Lower lobe of right lung (tissue), 2 donors: ENCODE measurements around the gene CBX2. TPM values are rescaled to one million over a fixed set of nuclear protein-coding genes. Genes with fewer than 3 reads are reported as not detected.

Experiments used
- ATAC-seq, 2 donors: fragments of 200-7000 bp; cut with Tn5 transposase; one replicate each; pipeline ENCODE4 v1.9.1; 2020 to 2022; ENCODE audit warnings: mild to moderate bottlenecking in 2 of 2, moderate library complexity in 2 of 2
- DNase-seq: peaks from one replicate; pipeline ENCODE4 v3.0.0-alpha.2; 2020
- H3K27ac ChIP-seq: fragments of 200-600 bp; one replicate; pipeline ENCODE4 v1.8.0; 2022
- H3K27me3 ChIP-seq: fragments of 200-600 bp; one replicate; pipeline ENCODE4 v1.8.0; 2022; ENCODE audit warnings: low read depth
- H3K36me3 ChIP-seq: fragments of 200-600 bp; one replicate; pipeline ENCODE4 v1.8.0; 2022; ENCODE audit warnings: mild to moderate bottlenecking
- H3K4me1 ChIP-seq: fragments of 200-600 bp; one replicate; pipeline ENCODE4 v1.8.0; 2022
- H3K4me3 ChIP-seq: fragments of 200-600 bp; one replicate; pipeline ENCODE4 v1.8.0; 2022; ENCODE audit warnings: mild to moderate bottlenecking
- H3K9me3 ChIP-seq: fragments of 200-600 bp; one replicate; pipeline ENCODE4 v1.8.0; 2022
- CTCF ChIP-seq: fragments of 200-600 bp; IDR thresholded peaks from one replicate; pipeline ENCODE4 v1.8.0; 2022; ENCODE audit warnings: antibody characterized with exemption, mild to moderate bottlenecking
- intact Hi-C: fragments of 100-400 bp; cut with DNase I; formaldehyde crosslinking; loops from one replicate; pipeline ENCODE4 v1.11.0; 2022
- total RNA-seq: library from RNA; stranded (reverse); fragmentation: NEBNext Ultra II Directional; extraction: Animal tissue kit (Norgen Biotek cat#: 25700); gene quantifications from one replicate; pipeline ENCODE4 v1.2.1, GENCODE V29; 2021
- donor health status: DM: no; HTN: yes; CAD: no; lungs with severe emphysema.

CBX2 gene
- total RNA-seq, 1 donor from 2014 or later: 3.9 TPM

DNA sequence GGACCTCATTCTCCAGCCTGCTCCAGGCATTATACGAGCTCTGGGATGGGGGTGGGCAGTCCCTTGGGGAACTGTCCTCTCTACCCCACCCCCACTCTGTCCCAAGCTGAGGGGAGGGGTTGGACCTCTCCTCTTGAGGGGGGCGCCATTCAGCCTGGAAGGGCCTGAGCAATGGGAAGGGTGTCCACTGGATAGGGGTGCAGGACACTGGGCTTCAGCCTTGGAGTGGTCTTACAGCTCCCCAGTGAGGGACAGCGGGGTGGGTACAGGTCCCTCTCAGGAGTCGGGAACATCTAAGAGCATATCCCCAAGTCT, 28.5 kb downstream of the CBX2 start:
- Histone ChIP-seq H3K9me3 (no peaks in the 10 kb centered on the region), H3K27ac (no peak overlapping the region), H3K4me3 (no peak overlapping the region), H3K27me3 (peaks cover 97% of the 10 kb centered on the region), H3K36me3 (no peaks in the 10 kb centered on the region), H3K4me1 (peaks cover 23% of the 10 kb centered on the region)
- ATAC-seq: no peak
- intact Hi-C loops: no loop called here
- TF ChIP-seq CTCF: no peak
- DNase-seq: no peak

GRCh38 chr17:79806863-79807720, 29.1 kb downstream of the CBX2 start:
- DNase-seq (no peak), ATAC-seq (no peak)
- no peak overlapping the region for H3K27ac ChIP-seq
- H3K4me1 ChIP-seq: peaks cover 27% of the 10 kb centered on the region
- intact Hi-C loops: no loop called here
- H3K27me3 ChIP-seq: peaks cover 97% of the 10 kb centered on the region
- TF ChIP-seq CTCF: no peak
- H3K36me3 ChIP-seq: no peaks in the 10 kb centered on the region
- H3K9me3 ChIP-seq: no peaks in the 10 kb centered on the region
- no peak overlapping the region for H3K4me3 ChIP-seq

DNA sequence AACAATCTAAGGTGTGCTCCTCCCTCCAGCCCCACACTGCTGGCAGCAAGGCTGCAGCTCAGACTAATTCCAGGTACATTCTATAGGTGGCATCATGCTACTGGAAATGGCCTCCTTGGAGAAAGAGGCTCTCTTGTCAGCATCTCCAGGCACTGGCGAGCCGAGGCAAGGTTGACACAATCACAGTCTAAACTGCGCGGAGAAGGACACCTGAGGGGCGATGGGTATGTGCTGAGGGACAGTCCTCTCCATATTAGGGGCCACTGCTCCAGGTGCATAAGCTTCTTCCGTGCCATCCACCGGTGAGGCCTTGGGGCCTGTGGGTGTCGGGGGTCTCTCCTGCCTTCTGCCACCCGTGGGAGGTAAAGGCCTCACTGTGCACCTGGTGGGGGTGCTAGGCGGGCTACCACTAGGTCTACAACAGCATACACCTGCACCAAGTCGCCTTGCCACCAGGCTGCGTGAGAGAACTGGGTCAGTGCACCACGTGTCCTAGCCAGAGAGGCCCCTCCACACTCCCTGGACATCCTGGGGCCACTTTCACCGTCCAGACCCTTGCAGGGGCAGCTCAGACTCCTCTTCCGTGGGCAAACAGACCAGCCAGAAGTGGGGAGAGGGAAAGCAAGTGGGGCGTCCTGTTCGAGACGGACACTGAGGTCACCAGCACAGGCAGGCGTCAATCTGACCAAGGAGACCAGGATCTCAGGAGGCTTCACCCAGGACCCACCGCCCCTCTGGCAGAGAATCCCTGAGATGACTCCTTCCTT, 31.0 kb downstream of the CBX2 start:
- TF ChIP-seq CTCF: peak; percentile 46
- Histone ChIP-seq H3K4me1 (peaks cover 31% of the 10 kb centered on the region), H3K27ac (no peak overlapping the region), H3K9me3 (no peaks in the 10 kb centered on the region), H3K4me3 (no peak overlapping the region), H3K36me3 (no peaks in the 10 kb centered on the region), H3K27me3 (peaks cover 93% of the 10 kb centered on the region)
- ATAC-seq: peak; percentile 66 to 71
- DNase-seq: no peak
- intact Hi-C loops: no loop called here

GRCh38 chr17:79809530-79810129, 31.7 kb downstream of the CBX2 start:
- H3K4me3 ChIP-seq: no peak overlapping the region
- no peaks in the 10 kb centered on the region for H3K9me3 ChIP-seq
- no peak for DNase-seq
- no peak overlapping the region for H3K27ac ChIP-seq
- peaks cover 33% of the 10 kb centered on the region for H3K4me1 ChIP-seq
- no peaks in the 10 kb centered on the region for H3K36me3 ChIP-seq
- intact Hi-C loops: no loop called here
- peaks cover 93% of the 10 kb centered on the region for H3K27me3 ChIP-seq
- ATAC-seq: no peak
- no peak for TF ChIP-seq CTCF

DNA sequence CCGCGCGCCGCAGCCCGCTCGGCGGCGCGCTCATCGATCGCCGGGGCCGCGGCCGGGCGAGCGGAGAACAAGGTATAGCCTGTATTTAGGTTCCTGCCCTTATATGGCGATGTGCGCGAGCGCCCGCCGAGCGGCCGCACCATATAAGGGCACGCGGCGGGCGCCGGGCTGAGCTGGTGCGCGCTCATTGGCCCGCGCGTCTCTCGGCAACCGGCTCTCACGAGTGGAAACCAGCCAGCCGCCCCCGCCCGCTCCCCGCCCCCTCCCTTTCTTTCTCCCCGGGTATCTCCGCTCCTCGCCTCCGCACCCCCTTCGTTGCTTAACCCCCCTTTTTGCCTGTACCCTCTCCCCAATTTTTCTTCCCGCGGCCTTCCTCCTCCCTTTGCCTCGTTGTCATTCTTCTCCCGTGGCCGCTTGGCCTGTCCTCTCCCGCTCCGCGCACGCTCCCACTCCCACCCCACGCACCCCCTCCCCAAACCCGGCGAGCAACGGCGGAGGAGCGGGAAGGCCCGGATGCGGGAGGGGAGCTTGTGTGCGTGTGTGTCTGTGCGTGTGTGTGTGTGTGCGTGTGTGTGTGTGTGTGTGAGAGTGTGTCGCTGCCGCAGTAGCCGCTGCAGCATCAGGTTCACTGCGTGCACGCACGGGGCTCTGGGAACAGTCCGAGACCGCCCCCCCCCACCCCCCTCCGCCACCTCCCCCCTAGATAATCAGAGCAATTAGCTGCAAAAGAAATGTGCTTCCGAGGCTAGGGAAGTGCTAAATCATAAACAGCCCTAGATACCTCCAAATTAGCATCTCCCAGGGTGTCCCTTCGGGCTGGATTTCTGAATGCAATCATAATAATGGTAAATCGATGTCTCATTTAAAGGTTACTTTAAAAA, 32.4 kb downstream of the CBX2 start:
- TF ChIP-seq CTCF: no peak
- peaks cover 93% of the 10 kb centered on the region for H3K27me3 ChIP-seq
- peaks cover 41% of the 10 kb centered on the region for H3K4me1 ChIP-seq
- ATAC-seq (peak; percentile 68 to 71), DNase-seq (peak; percentile 79)
- no peaks in the 10 kb centered on the region for H3K9me3 ChIP-seq
- intact Hi-C loops: no loop called here
- H3K4me3 ChIP-seq: no peak overlapping the region
- H3K36me3 ChIP-seq: no peaks in the 10 kb centered on the region
- H3K27ac ChIP-seq: no peak overlapping the region
